Hematopoietic multipotent progenitor cell treated with erythropoietin and hydrocortisone succinate and interleukin-3 and kit ligand, for 4 days (in vitro differentiated cells): ENCODE data around the gene ST6GALNAC3.

ENCODE experiments used
- DNase-seq: peaks from one replicate; pipeline ENCODE4 v3.0.0-alpha.2; 2015

ST6GALNAC3 gene

GRCh38 chr1:76371941-76372340, 297.4 kb downstream of the ST6GALNAC3 start:
- no peak for DNase-seq

- no peak for DNase-seq
Measured at GRCh38 chr1:76374086-76374485, 299.5 kb downstream of the ST6GALNAC3 start.

DNA sequence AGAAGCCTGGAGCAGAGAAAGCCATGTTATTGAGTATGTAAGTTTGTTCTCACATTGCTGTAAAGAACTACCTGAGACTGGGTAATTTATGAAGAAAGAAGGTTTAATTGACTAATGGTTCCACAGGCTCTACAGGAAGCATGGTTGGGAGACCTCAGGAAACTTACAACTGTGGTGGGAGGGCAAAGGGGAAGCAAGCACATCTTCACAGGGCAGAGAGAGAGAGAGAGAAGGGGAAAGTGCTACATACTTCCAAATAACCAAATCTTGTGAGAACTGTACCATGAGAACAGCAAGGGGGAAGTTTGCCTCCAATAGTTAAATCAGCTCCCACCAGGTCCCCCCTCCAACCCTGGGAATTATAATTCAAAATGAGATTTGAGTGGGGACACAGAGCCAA, 302.7 kb downstream of the ST6GALNAC3 start:
- no peak for DNase-seq

- no peak for DNase-seq
Measured at GRCh38 chr1:76379506-76379905, 305.0 kb downstream of the ST6GALNAC3 start.

DNA sequence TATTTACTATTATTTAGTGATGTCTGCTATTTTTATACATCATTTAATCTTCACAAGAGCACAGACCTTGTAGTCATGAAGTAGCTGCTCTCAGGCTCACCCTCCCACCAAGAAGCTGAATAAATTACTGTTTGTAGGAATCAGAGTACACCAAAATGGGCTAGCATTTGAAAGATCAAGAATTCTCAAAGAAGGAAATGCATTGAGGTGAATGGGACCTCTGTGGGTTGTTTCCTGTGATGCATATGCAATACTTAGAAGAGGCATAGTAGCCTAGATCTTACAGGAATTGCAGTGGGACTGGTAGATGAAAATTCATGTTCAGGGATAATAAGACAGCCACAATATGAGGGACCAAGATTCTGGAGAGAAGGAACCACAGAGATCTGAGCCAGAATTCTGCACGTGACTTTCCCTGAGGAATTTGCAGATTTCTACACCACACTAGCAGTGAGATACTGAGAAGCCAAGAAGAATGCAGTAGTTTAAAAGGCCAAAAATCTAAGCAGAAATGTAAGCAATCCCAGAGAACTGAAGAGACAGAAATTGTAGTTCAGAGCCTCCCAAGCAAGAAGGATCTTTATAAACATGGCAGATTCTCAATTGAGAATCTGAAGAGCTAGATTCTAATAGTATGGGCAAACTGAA, 307.0 kb downstream of the ST6GALNAC3 start:
- DNase-seq: no peak

GRCh38 chr1:76388261-76388660, 313.7 kb downstream of the ST6GALNAC3 start:
- DNase-seq: no peak

DNA sequence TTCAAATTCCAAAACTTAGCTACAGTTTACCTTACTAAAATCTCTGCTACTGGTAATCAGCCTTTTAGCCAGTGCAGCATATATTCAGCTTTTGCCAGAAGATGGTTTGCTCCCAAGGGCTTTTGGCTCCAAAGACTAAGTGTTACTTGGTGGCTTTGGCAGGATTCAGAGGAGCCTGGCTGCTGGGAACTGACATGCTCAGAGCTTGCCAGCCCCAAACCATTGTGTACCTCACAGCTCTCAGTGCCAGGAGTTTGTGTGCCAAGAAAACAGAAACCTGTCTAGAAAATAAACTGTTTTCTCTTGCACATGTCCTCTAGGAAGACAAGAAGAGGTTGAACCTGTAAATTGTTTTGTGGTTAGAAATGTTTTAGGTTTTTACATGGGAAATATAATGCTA, 315.9 kb downstream of the ST6GALNAC3 start:
- DNase-seq: no peak

DNA sequence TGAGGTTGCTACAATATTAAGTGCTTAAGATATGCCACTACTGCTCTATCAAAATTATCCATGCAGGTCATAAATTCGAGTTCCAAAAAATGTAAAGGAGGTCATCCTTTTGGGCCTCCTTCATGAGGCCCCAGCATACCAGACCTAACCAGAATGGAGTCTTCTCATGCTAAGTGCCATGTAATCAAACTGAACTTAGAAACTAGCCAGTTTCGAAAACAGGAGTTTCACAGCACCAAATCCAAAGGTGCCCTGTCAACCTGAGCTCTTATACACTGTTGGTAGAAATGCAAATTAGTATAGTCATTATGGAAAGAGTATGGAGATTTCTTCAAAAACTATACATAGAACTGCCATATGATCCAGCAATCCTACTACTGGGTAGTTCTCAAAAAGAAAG, 320.5 kb downstream of the ST6GALNAC3 start:
- no peak for DNase-seq

DNA sequence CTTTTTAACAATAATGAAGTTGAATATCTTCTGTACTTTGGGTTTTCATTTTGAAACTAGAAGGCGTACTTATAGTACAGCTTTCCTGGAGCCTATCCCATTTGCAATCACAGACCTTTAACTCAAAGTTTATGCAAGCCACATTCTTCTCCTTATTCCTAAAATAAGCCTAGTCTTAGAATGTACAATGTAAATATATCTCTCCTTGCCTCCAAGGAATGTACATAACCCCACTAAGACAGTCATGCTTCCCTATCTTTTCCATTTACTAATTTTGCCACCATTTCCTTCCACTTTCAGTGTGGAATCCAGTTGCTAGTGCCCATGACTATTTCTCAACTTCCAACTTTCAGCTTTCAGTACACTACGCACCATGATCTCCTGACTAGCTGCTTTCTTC, 327.6 kb downstream of the ST6GALNAC3 start:
- no peak for DNase-seq

DNA sequence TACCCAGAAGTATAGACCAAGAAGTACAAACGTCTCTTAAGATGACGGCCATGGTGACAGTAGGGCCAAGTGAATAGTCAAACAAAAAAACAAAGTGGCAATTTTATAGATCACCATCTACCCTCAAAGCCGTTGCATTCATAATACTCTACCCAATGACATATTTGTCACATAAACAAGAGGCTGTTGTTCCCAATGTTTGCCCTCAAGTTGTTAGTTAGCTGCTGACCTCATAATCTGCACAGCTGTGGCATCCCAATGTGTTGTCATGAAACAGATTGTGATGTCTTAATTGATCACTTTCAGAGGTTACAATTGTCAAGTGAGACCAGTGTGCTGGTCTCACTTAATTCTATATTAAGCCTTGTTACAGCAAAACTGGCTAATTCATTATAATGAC, 333.8 kb downstream of the ST6GALNAC3 start:
- DNase-seq: no peak

GRCh38 chr1:76410499-76410898, 336.0 kb downstream of the ST6GALNAC3 start:
- no peak for DNase-seq

GRCh38 chr1:76418531-76418930, 344.0 kb downstream of the ST6GALNAC3 start:
- DNase-seq: no peak

DNA sequence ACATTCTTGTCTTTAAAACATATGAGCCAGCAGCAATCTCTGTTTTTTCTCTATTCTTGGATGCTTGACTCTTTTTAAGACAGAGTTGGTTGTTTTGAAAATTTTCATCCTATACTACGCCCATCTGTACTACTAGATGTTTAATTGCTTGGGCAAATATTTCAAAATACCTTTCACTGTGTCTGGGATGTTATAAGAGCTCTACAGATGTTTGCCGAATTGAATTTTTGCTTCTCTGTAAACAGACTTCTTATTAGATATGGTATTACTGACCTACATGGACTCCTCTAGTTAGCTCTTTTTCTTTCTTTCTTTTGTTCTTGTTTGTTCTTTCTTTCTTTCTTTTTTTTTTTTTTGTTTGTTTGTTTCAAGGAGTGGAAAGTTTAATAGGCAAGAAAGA, 345.1 kb downstream of the ST6GALNAC3 start:
- no peak for DNase-seq

DNA sequence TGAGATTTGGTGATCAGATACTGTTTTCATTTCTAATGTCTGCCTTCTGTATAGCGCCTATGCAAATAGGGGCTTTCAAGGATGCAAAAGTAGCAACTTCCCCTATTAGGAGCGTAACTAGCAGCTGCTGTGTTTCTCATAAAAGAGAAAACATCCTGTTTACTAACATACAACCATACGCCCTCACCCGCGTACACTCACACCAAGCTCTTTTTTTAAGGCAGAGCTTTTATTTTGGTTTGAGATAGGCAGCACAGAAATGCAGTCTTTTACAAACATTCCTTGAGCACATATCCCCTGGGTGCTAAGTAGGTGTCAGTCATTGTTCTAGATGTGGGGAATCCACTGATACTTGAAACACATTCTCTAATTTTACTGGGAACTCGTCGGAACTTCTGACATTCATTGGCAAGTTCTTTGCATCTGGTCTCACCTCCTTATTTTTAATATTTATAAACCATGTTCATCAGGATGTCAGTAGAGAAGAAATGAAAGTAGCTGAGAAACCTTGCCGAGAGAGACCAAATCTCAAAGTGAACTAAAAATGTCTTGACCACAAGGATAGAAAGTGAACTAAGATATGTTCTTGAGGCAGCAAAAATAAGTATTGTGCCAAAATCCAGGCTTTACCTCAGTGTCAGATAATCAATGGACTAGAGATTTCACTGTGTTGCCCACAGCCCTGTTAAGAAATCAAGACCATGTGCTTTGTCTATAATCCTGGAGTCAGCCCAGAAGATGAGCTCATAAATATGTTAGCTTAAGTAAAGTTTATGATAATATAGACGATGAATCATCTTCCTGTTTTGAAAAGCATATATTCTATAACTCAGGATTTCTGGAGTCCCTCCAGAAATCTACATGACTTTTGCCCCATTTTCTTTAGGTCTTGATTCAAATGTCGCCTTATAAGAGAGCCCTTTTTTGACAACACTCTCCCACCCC, 350.9 kb downstream of the ST6GALNAC3 start:
- peak; percentile 5 for DNase-seq

DNA sequence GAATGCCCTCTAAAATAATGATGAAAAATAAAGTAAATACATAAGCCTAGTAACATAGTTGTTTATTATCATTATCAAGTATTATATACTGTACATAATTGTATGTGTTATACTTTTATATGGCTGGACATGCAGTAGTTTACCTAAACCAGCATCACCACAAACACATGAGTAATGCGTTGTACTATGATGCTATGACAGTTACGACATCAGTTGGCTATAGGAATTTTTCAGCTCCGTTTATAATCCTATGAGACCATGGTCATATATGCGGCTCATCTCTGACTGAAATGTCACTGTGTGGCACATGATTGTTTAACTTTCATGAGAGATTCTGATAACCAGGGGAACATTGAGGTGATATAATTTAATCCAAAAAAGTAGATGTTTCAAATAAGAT, 352.1 kb downstream of the ST6GALNAC3 start:
- no peak for DNase-seq

DNA sequence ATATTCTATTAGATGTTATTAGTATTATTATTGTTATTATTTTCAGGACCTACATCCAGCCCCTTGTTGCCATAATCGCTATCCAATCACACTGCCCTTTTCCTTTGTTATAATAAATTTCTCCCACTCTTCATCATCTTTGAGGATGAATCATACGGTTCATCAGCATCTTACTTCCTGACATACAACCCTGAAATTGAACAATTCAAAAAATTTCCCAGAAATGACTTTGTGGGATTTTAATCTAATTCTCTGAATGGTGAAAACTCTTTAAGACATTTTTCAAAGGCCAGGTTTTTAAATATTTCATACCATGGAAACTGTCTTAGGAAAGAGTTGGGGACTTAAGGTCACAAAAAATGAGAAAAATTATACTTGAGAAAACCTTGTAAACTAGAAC, 353.5 kb downstream of the ST6GALNAC3 start:
- DNase-seq: no peak

GRCh38 chr1:76430531-76430930, 356.0 kb downstream of the ST6GALNAC3 start:
- DNase-seq: no peak

GRCh38 chr1:76433526-76433925, 359.0 kb downstream of the ST6GALNAC3 start:
- DNase-seq: peak; percentile 72

DNA sequence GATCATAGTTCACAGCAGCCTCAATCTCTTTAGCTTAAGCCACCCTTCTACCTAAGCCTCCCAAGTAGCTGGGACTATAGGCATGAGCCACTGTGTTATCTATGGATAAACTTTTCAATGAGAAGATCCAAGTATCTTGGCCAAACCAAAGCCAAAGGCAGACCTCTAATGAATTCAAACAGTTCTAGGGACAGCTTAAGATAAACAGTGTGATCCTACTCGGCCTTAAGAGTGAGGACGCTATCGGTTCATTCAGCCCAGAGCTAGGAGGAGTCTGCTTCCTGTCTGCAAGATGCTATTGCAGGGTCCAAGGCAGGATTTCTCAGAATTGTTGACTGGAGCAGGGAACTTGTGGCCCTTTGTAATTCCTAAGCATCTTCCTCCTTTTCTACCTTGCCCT, 368.7 kb downstream of the ST6GALNAC3 start:
- no peak for DNase-seq

DNA sequence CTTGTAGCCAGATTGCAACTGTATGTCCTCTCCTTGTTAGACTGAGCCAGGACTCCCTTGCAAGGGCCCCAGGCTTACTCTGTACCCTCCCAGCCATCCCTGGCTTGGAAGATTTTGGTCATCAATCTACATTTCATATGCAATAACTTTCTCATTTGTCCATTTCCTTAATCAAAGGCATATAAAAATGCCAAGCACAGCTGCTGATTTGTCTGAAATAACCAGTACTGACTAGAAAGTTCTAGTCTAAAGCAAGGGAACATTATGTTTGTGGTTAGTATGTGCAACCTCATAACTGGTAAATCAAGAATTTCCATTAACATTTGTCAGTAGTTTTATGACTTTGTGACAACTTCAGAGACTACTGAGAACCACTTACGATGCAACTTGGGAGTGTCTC, 370.2 kb downstream of the ST6GALNAC3 start:
- DNase-seq: no peak

GRCh38 chr1:76450229-76450628, 375.7 kb downstream of the ST6GALNAC3 start:
- no peak for DNase-seq

DNA sequence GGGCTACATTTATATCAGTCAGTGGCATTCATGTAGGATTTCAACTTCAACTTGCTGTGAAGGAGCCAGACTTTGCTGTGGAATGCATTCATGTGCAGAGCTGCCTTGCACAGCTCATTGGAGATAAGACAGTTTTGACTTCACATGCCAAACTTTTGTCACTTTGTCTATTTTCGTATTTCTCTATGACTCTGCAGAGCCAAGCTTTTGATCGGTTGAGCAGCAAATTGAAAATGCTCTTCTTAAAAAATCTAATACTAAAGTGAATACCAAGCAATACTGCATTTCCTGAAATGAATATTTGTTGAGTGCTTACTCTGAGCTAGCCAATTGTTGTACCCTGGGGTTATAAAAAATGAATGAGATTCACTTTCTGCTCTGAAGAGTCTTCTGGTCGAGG, 388.7 kb downstream of the ST6GALNAC3 start:
- no peak for DNase-seq

- peak; percentile 25 for DNase-seq
Measured at GRCh38 chr1:76463849-76464248, 389.3 kb downstream of the ST6GALNAC3 start.

DNA sequence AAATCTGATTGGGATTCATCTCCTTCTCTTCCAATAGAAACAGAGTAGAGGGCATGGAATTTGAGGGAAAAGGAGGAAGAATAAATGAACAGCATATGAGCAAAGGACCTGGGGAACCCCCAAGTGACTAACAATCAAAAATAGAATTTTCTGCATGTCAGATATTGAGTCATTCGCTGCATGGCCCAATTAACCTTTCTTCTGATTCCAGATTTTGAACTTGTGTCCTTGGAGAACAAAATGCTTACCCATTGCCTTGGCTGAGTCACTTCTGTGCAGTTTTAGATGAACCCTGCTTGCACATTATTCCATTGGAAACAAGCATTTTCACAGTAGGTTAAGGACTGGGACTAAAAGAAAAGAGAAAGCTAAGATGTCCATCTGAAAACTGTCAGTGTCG, 390.5 kb downstream of the ST6GALNAC3 start:
- DNase-seq: no peak
